Ovary (tissue), 9 donors: ENCODE measurements around the gene EFHC2. TPM values are rescaled to one million over a fixed set of nuclear protein-coding genes. Genes with fewer than 3 reads are reported as not detected.
"Not testable (repeated sequence)": the region's sequence is repeated elsewhere in the genome, so short reads cannot be mapped to it uniquely, and the experiment has no call there.

Experiments
- DNase-seq, 5 donors: peaks; one replicate each; pipeline ENCODE4 v3.0.0-alpha.2; 2019 to 2020
- H3K27ac ChIP-seq, 2 donors: fragments of 200-600 bp; one replicate each; pipeline versions ENCODE4 v1.5.1 to v1.8.0; 2019 to 2022
- H3K27me3 ChIP-seq: fragments of 200-600 bp; one replicate; pipeline ENCODE4 v1.8.0; 2022
- H3K36me3 ChIP-seq: fragments of 200-600 bp; sonication (generic); one replicate; pipeline ENCODE4 v1.5.1; 2019
- H3K4me1 ChIP-seq: one replicate; pipeline ENCODE4 v1.8.1; 2013; ENCODE audit warnings: mild to moderate bottlenecking, moderate library complexity; ENCODE audit not compliant: insufficient read depth
- H3K4me3 ChIP-seq: fragments of 200-600 bp; sonication (generic); one replicate; pipeline ENCODE4 v1.5.1; 2017
- H3K9me3 ChIP-seq, 2 donors: fragments of 200-600 bp in 1 of 2; sonication (generic) in 1 of 2; one replicate each; pipeline versions ENCODE4 v1.5.1 to v1.8.1; 2013 to 2019; ENCODE audit warnings: mild to moderate bottlenecking in 1 of 2, moderate library complexity in 1 of 2
- EP300 ChIP-seq: sonication (generic); formaldehyde crosslinking; IDR thresholded peaks from one replicate; pipeline ENCODE4 v1.6.1; 2017; ENCODE audit warnings: antibody characterized with exemption
- POLR2A ChIP-seq: fragments of 450-650 bp; IDR thresholded peaks from one replicate; pipeline ENCODE4 v1.6.1; 2017; ENCODE audit warnings: antibody characterized with exemption, mild to moderate bottlenecking, moderate library complexity
- WGBS, 3 donors: extraction: QIAGEN DNeasy Blood & Tissue Kit in 1 of 3; methylation state at CpG; one replicate each; pipeline versions ENCODE4 v1.1.5 to v1.1.7; 2013 to 2017; 5-methylcytosine and 5-hydroxymethylcytosine counted together
- intact Hi-C, 4 donors: fragments of 100-400 bp; cut with DNase I; formaldehyde crosslinking; loops; one replicate each; pipeline versions ENCODE4 v1.11.0 to v1.15.1; 2022 to 2023
- polyA plus RNA-seq, 2 donors: library from polyadenylated mRNA; stranded (reverse); fragments of 200-250 nt in 1 of 2; fragments of 350-450 nt in 1 of 2; fragmentation: Illumina TruSeq in 1 of 2; extraction: RNeasy Lipid Tissue Mini Kit (QIAGEN cat#74804) in 1 of 2; gene quantifications; one replicate each; pipeline ENCODE4 v1.2.3, GENCODE V29; 2013 to 2014
- total RNA-seq, 7 donors: library from RNA; depleted of rRNA in 2 of 7; stranded (reverse); fragments of >200 nt in 2 of 7; fragmentation: NEBNext Ultra II Directional in 3 of 7; extraction: Animal tissue kit (Norgen Biotek cat#: 25700) in 3 of 7; gene quantifications; one replicate each; pipeline versions ENCODE4 v1.1.0 to v1.2.4, GENCODE V29; 2016 to 2023
- TF ChIP-seq, protein P1 (sequence below), 3 donors: fragments of 450-650 bp in 2 of 3; fragments of 200-600 bp in 1 of 3; IDR thresholded peaks; one replicate each; pipeline versions ENCODE4 v1.5.1 to v1.8.0; 2016 to 2022; ENCODE audit warnings: antibody characterized with exemption in 3 of 3, mild to moderate bottlenecking in 1 of 3
- donor health status: DM: no; HTN: no; CAD: no; lungs with moderate emphysema.
- donor health status: DM: no; HTN: no; CAD: no.
- donor health status: Bipolar disorder and iron deficiency.
- donor health status: DM: yes; HTN: yes; CAD: no.
- donor health status: DM: no; HTN: no; CAD: no.
- donor health status: DM: yes; HTN: yes; CAD: no.

The EFHC2 gene
- total and polyA plus RNA-seq, 9 donors, result 1.8 to 16.1 (median 2.4) TPM

GRCh38 chrX:44261286-44261685, 82.2 kb downstream of the EFHC2 start:
- Histone ChIP-seq H3K4me1 (no peaks in the 10 kb centered on the region), H3K4me3 (no peak overlapping the region), H3K9me3 (no peaks in the 10 kb centered on the region), H3K36me3 (no peaks in the 10 kb centered on the region), H3K27ac (no peak overlapping the region), H3K27me3 (no peaks in the 10 kb centered on the region)
- TF ChIP-seq POLR2A (no peak), EP300 (no peak)
- TF ChIP-seq, protein P1, sequence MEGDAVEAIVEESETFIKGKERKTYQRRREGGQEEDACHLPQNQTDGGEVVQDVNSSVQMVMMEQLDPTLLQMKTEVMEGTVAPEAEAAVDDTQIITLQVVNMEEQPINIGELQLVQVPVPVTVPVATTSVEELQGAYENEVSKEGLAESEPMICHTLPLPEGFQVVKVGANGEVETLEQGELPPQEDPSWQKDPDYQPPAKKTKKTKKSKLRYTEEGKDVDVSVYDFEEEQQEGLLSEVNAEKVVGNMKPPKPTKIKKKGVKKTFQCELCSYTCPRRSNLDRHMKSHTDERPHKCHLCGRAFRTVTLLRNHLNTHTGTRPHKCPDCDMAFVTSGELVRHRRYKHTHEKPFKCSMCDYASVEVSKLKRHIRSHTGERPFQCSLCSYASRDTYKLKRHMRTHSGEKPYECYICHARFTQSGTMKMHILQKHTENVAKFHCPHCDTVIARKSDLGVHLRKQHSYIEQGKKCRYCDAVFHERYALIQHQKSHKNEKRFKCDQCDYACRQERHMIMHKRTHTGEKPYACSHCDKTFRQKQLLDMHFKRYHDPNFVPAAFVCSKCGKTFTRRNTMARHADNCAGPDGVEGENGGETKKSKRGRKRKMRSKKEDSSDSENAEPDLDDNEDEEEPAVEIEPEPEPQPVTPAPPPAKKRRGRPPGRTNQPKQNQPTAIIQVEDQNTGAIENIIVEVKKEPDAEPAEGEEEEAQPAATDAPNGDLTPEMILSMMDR (IDR thresholded peaks at IDR 0.05), result no peak
- no peak for DNase-seq
- intact Hi-C loops, result no loop called here
- WGBS, 3 donors, result 86 to 90% (median 87%) methylated on average over 5 of the region's 5 CpGs

GRCh38 chrX:44260609-44261008, 82.9 kb downstream of the EFHC2 start:
- intact Hi-C loops, result no loop called here
- Histone ChIP-seq H3K4me1 (no peaks in the 10 kb centered on the region), H3K9me3 (no peaks in the 10 kb centered on the region), H3K4me3 (no peak overlapping the region), H3K27ac (no peak overlapping the region), H3K36me3 (no peaks in the 10 kb centered on the region), H3K27me3 (no peaks in the 10 kb centered on the region)
- TF ChIP-seq EP300 (no peak), POLR2A (no peak)
- TF ChIP-seq, protein P1 (IDR thresholded peaks at IDR 0.05), result no peak
- no peak for DNase-seq

DNA sequence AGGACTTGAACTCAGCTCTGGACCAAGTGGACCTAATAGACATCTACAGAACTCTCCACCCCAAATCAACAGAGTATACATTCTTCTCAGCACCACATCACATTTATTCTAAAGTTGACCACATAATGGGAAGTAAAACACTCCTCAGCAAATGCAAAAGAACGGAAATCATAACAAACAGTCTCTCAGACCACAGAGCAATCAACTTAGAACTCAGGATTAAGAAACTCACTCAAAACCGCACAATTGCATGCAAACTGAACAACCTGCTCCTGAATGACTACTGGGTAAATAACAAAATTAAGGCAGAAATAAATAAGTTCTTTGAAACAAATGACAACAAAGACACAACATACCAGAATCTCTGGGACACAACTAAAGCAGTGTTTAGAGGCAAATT, 87.7 kb downstream of the EFHC2 start:
- H3K9me3 ChIP-seq, H3K27me3 ChIP-seq, H3K4me1 ChIP-seq, intact Hi-C loops, H3K27ac ChIP-seq, DNase-seq, H3K36me3 ChIP-seq, H3K4me3 ChIP-seq: not testable (repeated sequence)
- 86 to 88% (median 86%) methylated on average over 2 of the region's 2 CpGs for WGBS, 3 donors

DNA sequence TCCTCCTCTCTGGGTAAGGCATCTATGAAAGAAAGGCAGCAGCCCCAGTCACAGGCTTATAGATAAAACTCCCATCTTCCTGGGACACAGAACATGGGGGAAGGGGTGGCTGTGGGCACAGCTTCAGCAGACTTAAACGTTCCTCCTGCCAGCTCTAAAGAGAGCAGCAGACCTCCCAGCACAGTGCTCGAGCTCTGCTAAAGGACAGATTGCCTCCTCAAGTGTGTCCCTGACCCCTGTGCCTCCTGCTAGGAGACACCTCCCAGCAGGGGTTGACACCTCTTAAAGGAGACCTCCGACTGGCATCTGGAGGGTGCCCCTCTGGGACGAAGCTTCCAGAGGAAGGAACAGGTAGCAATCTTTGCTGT, 89.9 kb downstream of the EFHC2 start:
- H3K27ac ChIP-seq, result peak overlapping the region in 1 of 2 donors; percentile 21
- intact Hi-C loops, result no loop called here
- peak in 1 of 5 donors; percentile 12 for DNase-seq
- no peaks in the 10 kb centered on the region for H3K9me3 ChIP-seq
- H3K4me3 ChIP-seq, result no peak overlapping the region
- H3K4me1 ChIP-seq, result no peaks in the 10 kb centered on the region
- no peaks in the 10 kb centered on the region for H3K36me3 ChIP-seq
- WGBS, 3 donors, result 30 to 38% (median 35%) methylated on average over 4 of the region's 4 CpGs
- no peak for TF ChIP-seq EP300
- no peak for TF ChIP-seq POLR2A
- TF ChIP-seq, protein P1 (IDR thresholded peaks at IDR 0.05), result no peak
- H3K27me3 ChIP-seq, result no peaks in the 10 kb centered on the region

- WGBS, 3 donors, result 21 to 42% (median 27%) methylated on average over 17 of the region's 17 CpGs
- H3K4me3 ChIP-seq, H3K27me3 ChIP-seq, intact Hi-C loops, H3K36me3 ChIP-seq, H3K4me1 ChIP-seq, H3K9me3 ChIP-seq: not testable (repeated sequence)
- peak; percentile 58 to 71 (median 62) for DNase-seq
- H3K27ac ChIP-seq, result peak overlapping the region in 1 of 2 donors; percentile 21
Observed at GRCh38 chrX:44252688-44253574, 90.5 kb downstream of the EFHC2 start.
